B cell (primary cell): ENCODE measurements around the gene MGMT.

Source experiments
- EZH2 ChIP-seq: IDR thresholded peaks from 2 replicates; pipeline ENCODE4 v1.6.1; 2012; ENCODE audit warnings: borderline replicate concordance, low read depth, mild to moderate bottlenecking, moderate library complexity, low read length; ENCODE audit not compliant: insufficient read depth, poor library complexity, severe bottlenecking
- TF ChIP-seq, protein P1 (sequence below): fragments of 200-600 bp; IDR thresholded peaks from one replicate; pipeline ENCODE4 v1.8.0; 2022; ENCODE audit warnings: antibody characterized with exemption, mild to moderate bottlenecking

DNA sequence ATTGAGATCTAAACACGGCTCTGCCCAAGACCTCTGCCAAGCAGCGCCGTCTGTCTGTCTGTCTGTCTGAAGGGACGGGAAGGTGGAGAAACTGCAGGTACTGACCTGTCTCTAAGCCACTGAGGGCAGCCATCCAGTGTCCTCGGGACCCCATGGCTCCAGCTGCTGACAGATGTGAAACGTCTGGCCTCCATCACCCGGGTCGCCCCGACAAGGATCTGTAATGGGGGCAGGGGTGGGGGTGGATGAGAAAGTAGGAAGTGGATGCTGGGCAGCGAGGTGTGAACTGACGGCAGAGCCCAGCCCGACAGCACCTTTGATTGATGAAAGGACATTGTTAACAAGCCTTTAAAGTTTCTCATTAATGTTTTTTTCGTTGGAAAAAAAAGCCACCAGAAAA is 304.0 kb downstream of the MGMT start:
- TF ChIP-seq, protein P1, sequence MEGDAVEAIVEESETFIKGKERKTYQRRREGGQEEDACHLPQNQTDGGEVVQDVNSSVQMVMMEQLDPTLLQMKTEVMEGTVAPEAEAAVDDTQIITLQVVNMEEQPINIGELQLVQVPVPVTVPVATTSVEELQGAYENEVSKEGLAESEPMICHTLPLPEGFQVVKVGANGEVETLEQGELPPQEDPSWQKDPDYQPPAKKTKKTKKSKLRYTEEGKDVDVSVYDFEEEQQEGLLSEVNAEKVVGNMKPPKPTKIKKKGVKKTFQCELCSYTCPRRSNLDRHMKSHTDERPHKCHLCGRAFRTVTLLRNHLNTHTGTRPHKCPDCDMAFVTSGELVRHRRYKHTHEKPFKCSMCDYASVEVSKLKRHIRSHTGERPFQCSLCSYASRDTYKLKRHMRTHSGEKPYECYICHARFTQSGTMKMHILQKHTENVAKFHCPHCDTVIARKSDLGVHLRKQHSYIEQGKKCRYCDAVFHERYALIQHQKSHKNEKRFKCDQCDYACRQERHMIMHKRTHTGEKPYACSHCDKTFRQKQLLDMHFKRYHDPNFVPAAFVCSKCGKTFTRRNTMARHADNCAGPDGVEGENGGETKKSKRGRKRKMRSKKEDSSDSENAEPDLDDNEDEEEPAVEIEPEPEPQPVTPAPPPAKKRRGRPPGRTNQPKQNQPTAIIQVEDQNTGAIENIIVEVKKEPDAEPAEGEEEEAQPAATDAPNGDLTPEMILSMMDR: no peak
- no peak for TF ChIP-seq EZH2
